Measurements from ENCODE around the gene TIGD4.
"Not testable (repeated sequence)": the region's sequence is repeated elsewhere in the genome, so short reads cannot be mapped to it uniquely, and the experiment has no call there.

Gene TIGD4

DNA sequence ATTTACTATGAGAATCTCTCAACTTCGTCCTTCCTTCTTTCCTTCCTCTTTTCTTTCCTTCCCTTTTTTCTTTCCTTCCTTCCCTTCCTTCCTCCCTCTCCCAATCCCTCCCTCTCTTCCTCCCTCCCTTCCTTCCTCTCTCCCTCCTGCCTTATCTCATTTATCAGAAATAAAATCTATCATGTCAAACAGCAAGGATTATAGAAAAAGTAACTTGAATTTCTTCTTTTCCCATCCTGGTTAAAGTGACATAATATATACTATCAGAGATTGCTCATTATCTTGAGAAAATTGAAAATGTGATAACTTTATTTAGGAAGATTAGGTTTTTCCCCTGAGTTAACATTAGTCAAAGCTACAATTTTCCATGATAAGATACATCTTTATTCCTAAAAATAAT lies 5.6 kb downstream of the TIGD4 start:
- TF ChIP-seq CTCF (IDR thresholded peaks at IDR 0.05; ENCODE audit: low read depth, low read length, poor library complexity, severe bottlenecking) (no peak), EZH2phosphoT487 (IDR thresholded peaks at IDR 0.05; ENCODE audit: borderline replicate concordance, low read length) (no peak)
- H3F3A ChIP-seq (ENCODE audit: control insufficient read depth, insufficient read depth) = no peaks in the 10 kb centered on the region; the same call in 1 of the 2 replicates
- H3K36me3 ChIP-seq (ENCODE audit: control insufficient read depth, low read length) = no peaks in the 10 kb centered on the region
- no peak overlapping the region for H3K27ac ChIP-seq (ENCODE audit: low read depth, low read length)
- H4K20me1 ChIP-seq (ENCODE audit: control insufficient read depth, insufficient read depth, low read depth, low read length) = no peaks in the 10 kb centered on the region
- no peak overlapping the region for H3K4me2 ChIP-seq (ENCODE audit: low read length)
- H3K79me2 ChIP-seq (ENCODE audit: control insufficient read depth, low read length) = no peaks in the 10 kb centered on the region
- no peaks in the 10 kb centered on the region for H3K9me2 ChIP-seq (replicated peaks; ENCODE audit: control insufficient read depth, low read length)
- H3K9me3 ChIP-seq (ENCODE audit: control insufficient read depth, insufficient read depth, low read length) = no peaks in the 10 kb centered on the region
- H3K4me1 ChIP-seq (ENCODE audit: control insufficient read depth, low read length) = peaks cover 14% of the 10 kb centered on the region
- no peak overlapping the region for H3K4me3 ChIP-seq (ENCODE audit: low read length)
- peaks cover 30% of the 10 kb centered on the region for H3K27me3 ChIP-seq (ENCODE audit: control insufficient read depth, low read length)

DNA sequence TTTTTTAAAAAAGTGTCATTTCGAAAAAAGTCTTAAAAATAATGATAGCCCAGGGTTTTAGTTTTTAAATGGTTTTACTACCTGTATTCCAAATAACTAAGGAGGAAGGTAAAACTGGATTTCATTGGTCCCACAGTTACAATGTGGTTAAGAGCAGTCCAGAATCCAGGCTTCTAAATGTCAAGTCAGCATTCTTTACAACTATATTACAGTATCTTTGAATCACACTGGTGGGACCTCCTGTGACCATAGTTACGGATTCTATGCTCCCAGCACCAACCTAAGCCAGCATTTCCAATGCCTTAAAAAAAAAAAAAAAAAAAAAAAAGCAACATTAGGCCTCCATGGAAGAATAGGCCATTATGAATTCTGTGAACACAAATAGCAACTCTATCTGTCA lies 6.2 kb downstream of the TIGD4 start:
- no peaks in the 10 kb centered on the region for H3K79me2 ChIP-seq (ENCODE audit: control insufficient read depth, low read length)
- no peaks in the 10 kb centered on the region for H3K9me2 ChIP-seq (replicated peaks; ENCODE audit: control insufficient read depth, low read length)
- no peaks in the 10 kb centered on the region for H3K36me3 ChIP-seq (ENCODE audit: control insufficient read depth, low read length)
- H4K20me1 ChIP-seq (ENCODE audit: control insufficient read depth, insufficient read depth, low read depth, low read length) = no peaks in the 10 kb centered on the region
- H3K9me3 ChIP-seq (ENCODE audit: control insufficient read depth, insufficient read depth, low read length) = no peaks in the 10 kb centered on the region
- H3K4me3 ChIP-seq (ENCODE audit: low read length) = no peak overlapping the region
- peaks cover 8% of the 10 kb centered on the region for H3K4me1 ChIP-seq (ENCODE audit: control insufficient read depth, low read length)
- H3F3A ChIP-seq (ENCODE audit: control insufficient read depth, insufficient read depth) = no peaks in the 10 kb centered on the region; the same call in 1 of the 2 replicates
- H3K4me2 ChIP-seq (ENCODE audit: low read length) = no peak overlapping the region
- no peak for TF ChIP-seq CTCF (IDR thresholded peaks at IDR 0.05; ENCODE audit: low read depth, low read length, poor library complexity, severe bottlenecking)
- no peak for TF ChIP-seq EZH2phosphoT487 (IDR thresholded peaks at IDR 0.05; ENCODE audit: borderline replicate concordance, low read length)
- H3K27me3 ChIP-seq (ENCODE audit: control insufficient read depth, low read length) = peaks cover 25% of the 10 kb centered on the region
- no peak overlapping the region for H3K27ac ChIP-seq (ENCODE audit: low read depth, low read length)

- Histone ChIP-seq H3K4me1 (ENCODE audit: control insufficient read depth, low read length) (no peaks in the 10 kb centered on the region), H3K4me2 (ENCODE audit: low read length) (no peak overlapping the region), H3K27me3 (ENCODE audit: control insufficient read depth, low read length) (peaks cover 22% of the 10 kb centered on the region), H3K27ac (ENCODE audit: low read depth, low read length) (no peak overlapping the region), H3K36me3 (ENCODE audit: control insufficient read depth, low read length) (no peaks in the 10 kb centered on the region), H3F3A (ENCODE audit: control insufficient read depth, insufficient read depth) (no peaks in the 10 kb centered on the region), H3K79me2 (ENCODE audit: control insufficient read depth, low read length) (no peaks in the 10 kb centered on the region), H3K9me2 (replicated peaks; ENCODE audit: control insufficient read depth, low read length) (no peaks in the 10 kb centered on the region), H3K4me3 (ENCODE audit: low read length) (no peak overlapping the region), H4K20me1 (ENCODE audit: control insufficient read depth, insufficient read depth, low read depth, low read length) (no peaks in the 10 kb centered on the region), H3K9me3 (ENCODE audit: control insufficient read depth, insufficient read depth, low read length) (no peaks in the 10 kb centered on the region)
- TF ChIP-seq CTCF (IDR thresholded peaks at IDR 0.05; ENCODE audit: low read depth, low read length, poor library complexity, severe bottlenecking) (no peak), EZH2phosphoT487 (IDR thresholded peaks at IDR 0.05; ENCODE audit: borderline replicate concordance, low read length) (no peak)
Observed at GRCh38 chr4:152771741-152772533, 7.6 kb downstream of the TIGD4 start.

GRCh38 chr4:152765069-152765737 lies 14.3 kb downstream of the TIGD4 start:
- H3K36me3 ChIP-seq (ENCODE audit: control insufficient read depth, low read length); H3K4me3 ChIP-seq (ENCODE audit: low read length); H3K79me2 ChIP-seq (ENCODE audit: control insufficient read depth, low read length); H3F3A ChIP-seq (ENCODE audit: control insufficient read depth, insufficient read depth); H3K4me2 ChIP-seq (ENCODE audit: low read length); H4K20me1 ChIP-seq (ENCODE audit: control insufficient read depth, insufficient read depth, low read depth, low read length); H3K27me3 ChIP-seq (ENCODE audit: control insufficient read depth, low read length); H3K27ac ChIP-seq (ENCODE audit: low read depth, low read length); H3K9me3 ChIP-seq (ENCODE audit: control insufficient read depth, insufficient read depth, low read length); H3K4me1 ChIP-seq (ENCODE audit: control insufficient read depth, low read length); H3K9me2 ChIP-seq (replicated peaks; ENCODE audit: control insufficient read depth, low read length): not testable (repeated sequence)
